GM12878 (cell line): ENCODE results near the gene COX6A2. TPM values are rescaled to one million over a fixed set of nuclear protein-coding genes. Genes with fewer than 3 reads are reported as not detected.

Source experiments
- ATAC-seq: fragments of 200-7000 bp; cut with Tn5 transposase; 3 replicates; pipeline ENCODE4 v1.9.1; 2020; ENCODE audit warnings: mild to moderate bottlenecking, moderate library complexity
- BruUV-seq: library from RNA; stranded (reverse); fragments of 400-500 nt; replicated peaks from 2 replicates; lab custom pipeline; 2021; lab: Mats Ljungman, UMichigan
- CTCF ChIA-PET: fragments of 300-600 bp; sonication (Branson Sonifier 250); formaldehyde crosslinking; extraction: SDS; loops from one replicate; lab custom pipeline; 2021; ENCODE audit warnings: inconsistent platforms; lab: Yijun Ruan, JAX
- POLR2A ChIA-PET: fragments of 350-600 bp; formaldehyde crosslinking; extraction: SDS; loops from one replicate; lab custom pipeline; 2021; ENCODE audit warnings: inconsistent platforms; lab: Charles Lee
- RAD21 ChIA-PET: fragments of 300-600 bp; sonication (Branson Sonifier 250); formaldehyde crosslinking; loops from one replicate; lab custom pipeline; 2023; ENCODE audit warnings: antibody characterized with exemption; ENCODE audit not compliant: unreplicated experiment; lab: Charles Lee
- SMC1A ChIA-PET: fragments of 300-600 bp; sonication (Branson Sonifier 250); formaldehyde crosslinking; loops from one replicate; lab custom pipeline; 2023; ENCODE audit not compliant: unreplicated experiment, uncharacterized antibody; lab: Charles Lee
- DNase-seq: peaks from one replicate; pipeline ENCODE4 v3.0.0-alpha.2; 2011; ENCODE audit warnings: low read depth, low spot score
- FAIRE-seq: peaks from 3 replicates; lab custom pipeline; 2011; peaks lifted over from hg19 to GRCh38; lab: Jason Lieb, UNC
- H2AFZ ChIP-seq: 2 replicates; pipeline ENCODE4 v1.6.0; 2011; ENCODE audit warnings: low read depth, low read length, control low read depth; ENCODE audit not compliant: control insufficient read depth
- H3K27ac ChIP-seq: 2 replicates; pipeline ENCODE4 v1.5.1; 2011; ENCODE audit warnings: control low read depth; ENCODE audit not compliant: control insufficient read depth, insufficient read depth
- H3K27me3 ChIP-seq, 2 experiments: replicated peaks in 1 of 2; 2 replicates each; pipeline versions ENCODE4 v1.6.0 to v1.6.1; 2011; ENCODE audit warnings: low read length in 1 of 2; ENCODE audit not compliant: control insufficient read depth in 2 of 2, insufficient read depth in 2 of 2
- H3K36me3 ChIP-seq, 2 experiments: 2 replicates each; pipeline ENCODE4 v1.5.1; 2011; ENCODE audit warnings: low read length in 1 of 2; ENCODE audit not compliant: control insufficient read depth in 2 of 2, insufficient read depth in 2 of 2
- H3K4me1 ChIP-seq: 2 replicates; pipeline ENCODE4 v1.6.1; 2011; ENCODE audit warnings: mild to moderate bottlenecking, low read length, moderate library complexity, mixed read lengths; ENCODE audit not compliant: control insufficient read depth, insufficient read depth
- H3K4me2 ChIP-seq: 2 replicates; pipeline ENCODE4 v1.6.0; 2011; ENCODE audit warnings: control low read depth; ENCODE audit not compliant: control insufficient read depth, insufficient read depth
- H3K4me3 ChIP-seq: fragments of 200-600 bp; sonication (generic); 2 replicates; pipeline ENCODE4 v1.5.1; 2016
- H3K79me2 ChIP-seq: 2 replicates; pipeline ENCODE4 v1.6.0; 2011; ENCODE audit warnings: low read length; ENCODE audit not compliant: control insufficient read depth, insufficient read depth
- H3K9ac ChIP-seq: 2 replicates; pipeline ENCODE4 v1.8.0; 2011; ENCODE audit warnings: low read length, control low read depth, mixed read lengths; ENCODE audit not compliant: control insufficient read depth, insufficient read depth
- H3K9me3 ChIP-seq: replicated peaks from 3 replicates; pipeline ENCODE4 v1.5.1; 2011; ENCODE audit warnings: mild to moderate bottlenecking, low read length; ENCODE audit not compliant: control insufficient read depth, insufficient read depth
- H4K20me1 ChIP-seq: 2 replicates; pipeline ENCODE4 v1.6.0; 2011; ENCODE audit not compliant: control insufficient read depth, insufficient read depth
- MEF2B ChIP-seq: fragments of 450-650 bp; IDR thresholded peaks from 2 replicates; pipeline ENCODE4 v1.6.1; 2018; ENCODE audit warnings: mild to moderate bottlenecking, moderate library complexity; ENCODE audit not compliant: partially characterized antibody, poor library complexity, severe bottlenecking
- RAD21 ChIP-seq: IDR thresholded peaks from 2 replicates; pipeline ENCODE4 v1.6.1; 2011; ENCODE audit warnings: mild to moderate bottlenecking, low read depth, low read length, moderate library complexity; ENCODE audit not compliant: insufficient read depth
- RBBP5 ChIP-seq: fragments of 200-600 bp; sonication (generic); conservative IDR thresholded peaks from 2 replicates; pipeline ENCODE4 v1.6.1; 2016
- YY1 ChIP-seq: IDR thresholded peaks from 2 replicates; pipeline ENCODE4 v1.6.1; 2011; ENCODE audit warnings: low read depth, mild to moderate bottlenecking, low read length
- WGBS: methylation state at CpG from one replicate; pipeline ENCODE4 v1.1.6; 2016; ENCODE audit warnings: low lambda C conversion rate; ENCODE audit not compliant: insufficient replicate concordance, insufficient coverage; ENCODE audit errors: missing lambda C conversion rate; 5-methylcytosine and 5-hydroxymethylcytosine counted together
- in situ Hi-C: fragments of 300-500 bp; cut with MboI; formaldehyde crosslinking; loops from 9 replicates; pipeline ENCODE4 v1.14.3; 2018; ENCODE audit warnings: mixed read lengths
- intact Hi-C: fragments of 100-400 bp; cut with micrococcal nuclease; formaldehyde crosslinking; loops from one replicate; pipeline ENCODE4 v1.14.2; 2022; ENCODE audit not compliant: unreplicated experiment
- polyA plus RNA-seq, 11 experiments: library from polyadenylated mRNA; depleted of rRNA in 4 of 11; unstranded in 6 of 11; stranded (reverse) in 5 of 11; fragments of >200 nt; fragmentation: Nextera tagmentation in 4 of 11; fragmentation: Illumina TruSeq in 1 of 11; extraction: Ambion mirVana in 4 of 11; extraction: Trizol in 1 of 11; gene quantifications; 1 replicate in 1 of 11; 2 replicates in 10 of 11; pipeline versions ENCODE4 v1.2.1 to v1.2.3, GENCODE V29; 2011 to 2016; ENCODE audit warnings: inconsistent platforms in 2 of 11, missing spikeins in 2 of 11, low read depth in 1 of 11
- total RNA-seq, 4 experiments: library from RNA; depleted of rRNA in 3 of 4; stranded (reverse); fragments of >200 nt in 3 of 4; fragmentation: Illumina TruSeq in 1 of 4; extraction: Trizol in 1 of 4; gene quantifications; 2 replicates each; pipeline versions ENCODE4 v1.2.1 to v1.2.3, GENCODE V29; 2013 to 2021
- TF ChIP-seq, protein P1 (sequence below), 3 experiments: IDR thresholded peaks in 2 of 3; conservative IDR thresholded peaks in 1 of 3; 2 replicates each; pipeline ENCODE4 v1.5.1; 2011; ENCODE audit warnings: low read depth in 3 of 3, low read length in 3 of 3, mild to moderate bottlenecking in 3 of 3, control low read depth in 2 of 3, moderate library complexity in 2 of 3, inconsistent platforms in 1 of 3, mixed read lengths in 1 of 3; ENCODE audit not compliant: control insufficient read depth in 2 of 3, insufficient read depth in 1 of 3; ENCODE audit errors: extremely low read depth in 1 of 3

COX6A2 gene
- total and polyA plus RNA-seq, 10 of the 15 experiments (the other 5 are each of a cell fraction or from before 2014, with no cell fraction given): not detected

DNA sequence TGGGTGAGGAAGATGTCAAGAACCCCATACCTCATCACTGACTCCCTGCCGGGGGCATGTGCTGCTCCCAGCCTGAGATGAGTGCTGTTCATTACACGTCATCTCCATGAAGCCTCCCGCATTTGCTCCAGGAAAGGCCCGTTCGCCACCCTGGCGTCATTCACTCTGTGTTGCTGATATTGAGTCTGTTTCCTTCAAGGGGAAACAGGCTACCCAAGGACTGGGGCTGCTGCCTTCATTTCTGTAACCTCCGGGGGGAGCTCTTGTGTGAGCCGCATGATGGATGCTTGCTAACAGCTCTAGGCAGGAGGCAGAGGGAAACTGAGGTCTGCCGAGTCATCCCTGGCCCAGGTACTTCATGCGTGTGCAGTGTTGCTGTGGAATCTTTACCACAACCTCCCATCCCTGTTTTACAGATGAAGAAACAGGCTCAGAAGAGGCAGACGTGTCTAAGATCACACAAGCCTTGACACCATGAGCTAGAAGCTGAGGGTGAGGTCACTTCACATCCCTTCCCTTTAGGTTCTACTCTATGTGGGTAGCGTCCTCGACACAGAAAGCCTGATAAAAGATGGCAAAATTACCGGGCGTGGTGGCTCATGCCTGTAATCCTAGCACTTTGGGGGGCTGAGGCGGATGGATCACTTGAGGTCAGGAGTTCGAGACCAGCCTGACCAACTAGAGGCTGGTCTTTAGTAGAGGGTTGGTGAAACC lies 27.6 kb upstream of the COX6A2 start:
- POLR2A ChIA-PET: interaction anchor here (0.6 to 0.8 kb wide), 4 partner anchors 40 to 418 kb away, joined by 3 to 6 read pairs (median 4); partner anchors contain the start of gene ZNF267
- CTCF ChIA-PET: interaction anchor here (0.6 to 7.0 kb wide), 22 partner anchors 12 to 514 kb away, joined by 3 to 71 read pairs (median 4); partner anchors contain the start of genes ZNF267 and ZNF843
- intact Hi-C loops (loop anchor here (5.0 kb wide), 1 partner anchor 52 kb away; the partner anchor contains the start of gene RUSF1), in situ Hi-C loops (loop anchor here (5.0 kb wide), 2 partner anchors 242 to 412 kb away; no protein-coding TSS in a partner anchor)
- SMC1A ChIA-PET: interaction anchor here (1.0 to 1.8 kb wide), 8 partner anchors 16 to 463 kb away, joined by 3 to 14 read pairs (median 3); no protein-coding TSS in a partner anchor
- no peak overlapping the region for H3K9ac ChIP-seq
- WGBS: 75% methylated on average over 17 of the region's 17 CpGs
- no peak overlapping the region for H3K27ac ChIP-seq
- H3K36me3 ChIP-seq: no peaks in the 10 kb centered on the region
- H3K79me2 ChIP-seq: peaks cover 43% of the 10 kb centered on the region
- H4K20me1 ChIP-seq: peaks cover 7% of the 10 kb centered on the region; the same call in 1 of the 2 replicates
- no peak overlapping the region for H2AFZ ChIP-seq
- peak overlapping the region; percentile 31 for H3K4me2 ChIP-seq
- peaks cover 16% of the 10 kb centered on the region for H3K4me1 ChIP-seq
- H3K4me3 ChIP-seq: no peak overlapping the region; the same call in 1 of the 2 replicates
- FAIRE-seq (no peak), ATAC-seq (no peak)
- no peaks in the 10 kb centered on the region for H3K9me3 ChIP-seq
- TF ChIP-seq YY1 (0 out of 2 replicates have a peak, but pooled peaks have one; percentile 43), RAD21 (peak; percentile 47), MEF2B (no peak), RBBP5 (no peak)
- TF ChIP-seq, protein P1, sequence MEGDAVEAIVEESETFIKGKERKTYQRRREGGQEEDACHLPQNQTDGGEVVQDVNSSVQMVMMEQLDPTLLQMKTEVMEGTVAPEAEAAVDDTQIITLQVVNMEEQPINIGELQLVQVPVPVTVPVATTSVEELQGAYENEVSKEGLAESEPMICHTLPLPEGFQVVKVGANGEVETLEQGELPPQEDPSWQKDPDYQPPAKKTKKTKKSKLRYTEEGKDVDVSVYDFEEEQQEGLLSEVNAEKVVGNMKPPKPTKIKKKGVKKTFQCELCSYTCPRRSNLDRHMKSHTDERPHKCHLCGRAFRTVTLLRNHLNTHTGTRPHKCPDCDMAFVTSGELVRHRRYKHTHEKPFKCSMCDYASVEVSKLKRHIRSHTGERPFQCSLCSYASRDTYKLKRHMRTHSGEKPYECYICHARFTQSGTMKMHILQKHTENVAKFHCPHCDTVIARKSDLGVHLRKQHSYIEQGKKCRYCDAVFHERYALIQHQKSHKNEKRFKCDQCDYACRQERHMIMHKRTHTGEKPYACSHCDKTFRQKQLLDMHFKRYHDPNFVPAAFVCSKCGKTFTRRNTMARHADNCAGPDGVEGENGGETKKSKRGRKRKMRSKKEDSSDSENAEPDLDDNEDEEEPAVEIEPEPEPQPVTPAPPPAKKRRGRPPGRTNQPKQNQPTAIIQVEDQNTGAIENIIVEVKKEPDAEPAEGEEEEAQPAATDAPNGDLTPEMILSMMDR (IDR thresholded peaks at IDR 0.05 in 2 of 3, conservative IDR thresholded peaks at IDR 0.05 in 1 of 3; ENCODE audit: control insufficient read depth in 2 of 3, extremely low read depth in 1 of 3, insufficient read depth in 1 of 3, low read depth in 3 of 3, low read length in 3 of 3): peak; percentile 49 to 60 (median 53)
- TF ChIP-seq, all 136 proteins: peak for 3
- no TSS peak for BruUV-seq
- no peaks in the 10 kb centered on the region for H3K27me3 ChIP-seq
- RAD21 ChIA-PET: interaction anchor here (0.6 to 1.5 kb wide), 11 partner anchors 13 to 579 kb away, joined by 3 to 7 read pairs (median 3); partner anchors contain the start of gene ZNF843
- DNase-seq: no peak
